ENCODE data around the gene AQP4. TPM values are rescaled to one million over a fixed set of nuclear protein-coding genes. Genes with fewer than 3 reads are reported as not detected.

The AQP4 gene
- total and polyA plus RNA-seq, 2 of the 13 experiments (the other 11 are each of a cell fraction or from before 2014, with no cell fraction given) = 0.20 to 0.62 TPM

DNA sequence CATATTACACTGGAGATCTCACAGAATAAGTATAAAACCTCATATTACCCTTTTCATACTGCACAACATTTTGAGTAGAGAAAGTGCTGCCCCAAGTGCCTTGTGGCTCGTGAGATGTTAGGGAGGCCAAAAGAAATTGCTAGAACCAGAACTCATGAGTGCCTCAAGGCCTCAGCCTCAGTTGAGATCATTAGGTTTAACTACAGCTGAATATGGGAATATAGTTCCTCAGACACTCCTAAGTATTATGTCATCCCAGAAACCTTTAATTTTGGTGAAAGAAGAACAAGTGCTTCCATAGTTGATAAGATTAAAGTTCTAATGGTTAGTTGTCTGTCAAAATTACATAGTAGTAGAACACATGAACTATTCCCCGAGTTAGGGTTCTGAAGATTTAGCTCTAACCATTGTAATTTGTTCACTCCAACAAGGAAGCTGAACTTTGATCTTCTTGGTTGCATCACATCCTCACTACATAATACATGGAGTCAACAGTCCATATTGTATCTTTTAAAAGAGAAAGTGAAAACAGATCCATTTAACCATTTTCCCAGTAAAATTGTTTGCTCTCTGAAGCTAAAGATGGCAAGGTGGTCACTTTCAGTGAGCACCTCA is 9.6 kb upstream of the AQP4 start (continued):
- TF ChIP-seq CREM (IDR thresholded peaks at IDR 0.05) (0 out of 2 replicates have a peak, but pooled peaks have one; percentile 15), CREM (CRISPR knock-in tag; IDR thresholded peaks at IDR 0.05) (no peak), ZNF207 (IDR thresholded peaks at IDR 0.05; ENCODE audit: borderline replicate concordance) (no peak), CEBPG (CRISPR knock-in tag; IDR thresholded peaks at IDR 0.05) (peak; percentile 94), ZNF256 (CRISPR knock-in tag; conservative IDR thresholded peaks at IDR 0.05) (no peak), ZNF781 (CRISPR knock-in tag; IDR thresholded peaks at IDR 0.05; ENCODE audit: borderline replicate concordance, not compliant biosample characterization) (no peak), ZNF17 (CRISPR knock-in tag; IDR thresholded peaks at IDR 0.05) (no peak), SOX5 (CRISPR knock-in tag; IDR thresholded peaks at IDR 0.05; ENCODE audit: borderline replicate concordance) (no peak), ATF1 (CRISPR knock-in tag; IDR thresholded peaks at IDR 0.05) (no peak), SYNCRIP (IDR thresholded peaks at IDR 0.05; ENCODE audit: insufficient read depth, low read depth, low read length) (no peak), RXRB (CRISPR knock-in tag; IDR thresholded peaks at IDR 0.05; ENCODE audit: borderline replicate concordance) (0 out of 2 replicates have a peak, but pooled peaks have one; percentile 24), NR3C1 (CRISPR knock-in tag; IDR thresholded peaks at IDR 0.05) (no peak), IRF2 (CRISPR knock-in tag; IDR thresholded peaks at IDR 0.05) (peak; percentile 99), PPARG (CRISPR knock-in tag; conservative IDR thresholded peaks at IDR 0.05) (no peak), ELF4 (CRISPR knock-in tag; IDR thresholded peaks at IDR 0.05; ENCODE audit: borderline replicate concordance) (no peak), GATAD2A (CRISPR knock-in tag; IDR thresholded peaks at IDR 0.05) (peak; percentile 59)
- TF ChIP-seq, protein P1, sequence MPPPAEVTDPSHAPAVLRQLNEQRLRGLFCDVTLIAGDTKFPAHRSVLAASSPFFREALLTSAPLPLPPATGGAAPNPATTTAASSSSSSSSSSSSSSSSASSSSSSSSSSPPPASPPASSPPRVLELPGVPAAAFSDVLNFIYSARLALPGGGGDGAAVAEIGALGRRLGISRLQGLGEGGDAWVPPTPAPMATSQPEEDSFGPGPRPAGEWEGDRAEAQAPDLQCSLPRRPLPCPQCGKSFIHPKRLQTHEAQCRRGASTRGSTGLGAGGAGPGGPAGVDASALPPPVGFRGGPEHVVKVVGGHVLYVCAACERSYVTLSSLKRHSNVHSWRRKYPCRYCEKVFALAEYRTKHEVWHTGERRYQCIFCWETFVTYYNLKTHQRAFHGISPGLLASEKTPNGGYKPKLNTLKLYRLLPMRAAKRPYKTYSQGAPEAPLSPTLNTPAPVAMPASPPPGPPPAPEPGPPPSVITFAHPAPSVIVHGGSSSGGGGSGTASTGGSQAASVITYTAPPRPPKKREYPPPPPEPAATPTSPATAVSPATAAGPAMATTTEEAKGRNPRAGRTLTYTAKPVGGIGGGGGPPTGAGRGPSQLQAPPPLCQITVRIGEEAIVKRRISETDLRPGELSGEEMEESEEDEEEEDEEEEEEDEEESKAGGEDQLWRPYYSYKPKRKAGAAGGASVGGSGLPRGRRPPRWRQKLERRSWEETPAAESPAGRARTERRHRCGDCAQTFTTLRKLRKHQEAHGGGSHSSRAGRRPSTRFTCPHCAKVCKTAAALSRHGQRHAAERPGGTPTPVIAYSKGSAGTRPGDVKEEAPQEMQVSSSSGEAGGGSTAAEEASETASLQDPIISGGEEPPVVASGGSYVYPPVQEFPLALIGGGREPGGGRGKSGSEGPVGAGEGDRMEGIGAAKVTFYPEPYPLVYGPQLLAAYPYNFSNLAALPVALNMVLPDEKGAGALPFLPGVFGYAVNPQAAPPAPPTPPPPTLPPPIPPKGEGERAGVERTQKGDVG (CRISPR knock-in tag; IDR thresholded peaks at IDR 0.05; ENCODE audit: borderline replicate concordance) = no peak
- TF ChIP-seq, protein P2, sequence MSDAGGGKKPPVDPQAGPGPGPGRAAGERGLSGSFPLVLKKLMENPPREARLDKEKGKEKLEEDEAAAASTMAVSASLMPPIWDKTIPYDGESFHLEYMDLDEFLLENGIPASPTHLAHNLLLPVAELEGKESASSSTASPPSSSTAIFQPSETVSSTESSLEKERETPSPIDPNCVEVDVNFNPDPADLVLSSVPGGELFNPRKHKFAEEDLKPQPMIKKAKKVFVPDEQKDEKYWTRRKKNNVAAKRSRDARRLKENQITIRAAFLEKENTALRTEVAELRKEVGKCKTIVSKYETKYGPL (CRISPR knock-in tag; IDR thresholded peaks at IDR 0.05) = peak; percentile 55; the same call in 1 of the 2 replicates
- TF ChIP-seq, protein P3, sequence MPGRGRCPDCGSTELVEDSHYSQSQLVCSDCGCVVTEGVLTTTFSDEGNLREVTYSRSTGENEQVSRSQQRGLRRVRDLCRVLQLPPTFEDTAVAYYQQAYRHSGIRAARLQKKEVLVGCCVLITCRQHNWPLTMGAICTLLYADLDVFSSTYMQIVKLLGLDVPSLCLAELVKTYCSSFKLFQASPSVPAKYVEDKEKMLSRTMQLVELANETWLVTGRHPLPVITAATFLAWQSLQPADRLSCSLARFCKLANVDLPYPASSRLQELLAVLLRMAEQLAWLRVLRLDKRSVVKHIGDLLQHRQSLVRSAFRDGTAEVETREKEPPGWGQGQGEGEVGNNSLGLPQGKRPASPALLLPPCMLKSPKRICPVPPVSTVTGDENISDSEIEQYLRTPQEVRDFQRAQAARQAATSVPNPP (CRISPR knock-in tag; IDR thresholded peaks at IDR 0.05) = no peak
- TF ChIP-seq, protein P4, sequence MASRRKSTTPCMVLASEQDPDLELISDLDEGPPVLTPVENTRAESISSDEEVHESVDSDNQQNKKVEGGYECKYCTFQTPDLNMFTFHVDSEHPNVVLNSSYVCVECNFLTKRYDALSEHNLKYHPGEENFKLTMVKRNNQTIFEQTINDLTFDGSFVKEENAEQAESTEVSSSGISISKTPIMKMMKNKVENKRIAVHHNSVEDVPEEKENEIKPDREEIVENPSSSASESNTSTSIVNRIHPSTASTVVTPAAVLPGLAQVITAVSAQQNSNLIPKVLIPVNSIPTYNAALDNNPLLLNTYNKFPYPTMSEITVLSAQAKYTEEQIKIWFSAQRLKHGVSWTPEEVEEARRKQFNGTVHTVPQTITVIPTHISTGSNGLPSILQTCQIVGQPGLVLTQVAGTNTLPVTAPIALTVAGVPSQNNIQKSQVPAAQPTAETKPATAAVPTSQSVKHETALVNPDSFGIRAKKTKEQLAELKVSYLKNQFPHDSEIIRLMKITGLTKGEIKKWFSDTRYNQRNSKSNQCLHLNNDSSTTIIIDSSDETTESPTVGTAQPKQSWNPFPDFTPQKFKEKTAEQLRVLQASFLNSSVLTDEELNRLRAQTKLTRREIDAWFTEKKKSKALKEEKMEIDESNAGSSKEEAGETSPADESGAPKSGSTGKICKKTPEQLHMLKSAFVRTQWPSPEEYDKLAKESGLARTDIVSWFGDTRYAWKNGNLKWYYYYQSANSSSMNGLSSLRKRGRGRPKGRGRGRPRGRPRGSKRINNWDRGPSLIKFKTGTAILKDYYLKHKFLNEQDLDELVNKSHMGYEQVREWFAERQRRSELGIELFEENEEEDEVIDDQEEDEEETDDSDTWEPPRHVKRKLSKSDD (CRISPR knock-in tag; IDR thresholded peaks at IDR 0.05; ENCODE audit: low read depth) = no peak
- TF ChIP-seq, protein P5, sequence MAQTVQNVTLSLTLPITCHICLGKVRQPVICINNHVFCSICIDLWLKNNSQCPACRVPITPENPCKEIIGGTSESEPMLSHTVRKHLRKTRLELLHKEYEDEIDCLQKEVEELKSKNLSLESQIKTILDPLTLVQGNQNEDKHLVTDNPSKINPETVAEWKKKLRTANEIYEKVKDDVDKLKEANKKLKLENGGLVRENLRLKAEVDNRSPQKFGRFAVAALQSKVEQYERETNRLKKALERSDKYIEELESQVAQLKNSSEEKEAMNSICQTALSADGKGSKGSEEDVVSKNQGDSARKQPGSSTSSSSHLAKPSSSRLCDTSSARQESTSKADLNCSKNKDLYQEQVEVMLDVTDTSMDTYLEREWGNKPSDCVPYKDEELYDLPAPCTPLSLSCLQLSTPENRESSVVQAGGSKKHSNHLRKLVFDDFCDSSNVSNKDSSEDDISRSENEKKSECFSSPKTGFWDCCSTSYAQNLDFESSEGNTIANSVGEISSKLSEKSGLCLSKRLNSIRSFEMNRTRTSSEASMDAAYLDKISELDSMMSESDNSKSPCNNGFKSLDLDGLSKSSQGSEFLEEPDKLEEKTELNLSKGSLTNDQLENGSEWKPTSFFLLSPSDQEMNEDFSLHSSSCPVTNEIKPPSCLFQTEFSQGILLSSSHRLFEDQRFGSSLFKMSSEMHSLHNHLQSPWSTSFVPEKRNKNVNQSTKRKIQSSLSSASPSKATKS (CRISPR knock-in tag; IDR thresholded peaks at IDR 0.05) = no peak

Measured in HepG2 (cell line).